GF-D8 (cell line): Measurements from ENCODE around the gene COA1.
"Not testable (repeated sequence)": the region's sequence is repeated elsewhere in the genome, so short reads cannot be mapped to it uniquely, and the experiment has no call there.

Experiments
- DNase-seq: peaks from one replicate; lab custom pipeline; 2025; lab: John Stamatoyannopoulos, UW

Gene COA1

GRCh38 chr7:43626695-43627094, 102.6 kb downstream of the COA1 start:
- DNase-seq = no peak

GRCh38 chr7:43625980-43626379, 103.3 kb downstream of the COA1 start:
- no peak for DNase-seq

GRCh38 chr7:43625453-43625852, 103.9 kb downstream of the COA1 start:
- no peak for DNase-seq

- DNase-seq = no peak
Measured at GRCh38 chr7:43624156-43624555, 105.2 kb downstream of the COA1 start.

GRCh38 chr7:43621729-43622448, 107.4 kb downstream of the COA1 start:
- no peak for DNase-seq

- DNase-seq = no peak
Measured at GRCh38 chr7:43619213-43620012, 109.9 kb downstream of the COA1 start.

GRCh38 chr7:43618073-43618472, 111.2 kb downstream of the COA1 start:
- no peak for DNase-seq

GRCh38 chr7:43616977-43617376, 112.3 kb downstream of the COA1 start:
- DNase-seq = no peak

GRCh38 chr7:43615558-43616145, 113.7 kb downstream of the COA1 start:
- DNase-seq = no peak

GRCh38 chr7:43612599-43613589, 116.4 kb downstream of the COA1 start:
- no peak for DNase-seq

GRCh38 chr7:43612128-43612527, 117.2 kb downstream of the COA1 start:
- no peak for DNase-seq

- DNase-seq = no peak
Measured at GRCh38 chr7:43609097-43609496, 120.2 kb downstream of the COA1 start.

GRCh38 chr7:43604251-43604650, 125.1 kb downstream of the COA1 start:
- DNase-seq = no peak

- no peak for DNase-seq
Measured at GRCh38 chr7:43602256-43602655, 127.1 kb downstream of the COA1 start.

- no peak for DNase-seq
Measured at GRCh38 chr7:43600056-43600455, 129.3 kb downstream of the COA1 start.

GRCh38 chr7:43596426-43596825, 132.9 kb downstream of the COA1 start:
- not testable (repeated sequence) for DNase-seq

GRCh38 chr7:43594020-43594419, 135.3 kb downstream of the COA1 start:
- no peak for DNase-seq

- DNase-seq = no peak
Measured at GRCh38 chr7:43593010-43593409, 136.3 kb downstream of the COA1 start.

- DNase-seq = no peak
Measured at GRCh38 chr7:43592326-43592725, 137.0 kb downstream of the COA1 start.

- no peak for DNase-seq
Measured at GRCh38 chr7:43591558-43592180, 137.7 kb downstream of the COA1 start.

- DNase-seq = no peak
Measured at GRCh38 chr7:43590862-43591557, 138.3 kb downstream of the COA1 start.
